G401.6 (cell line): ENCODE results near the gene TEN1.

Source experiments
- FAIRE-seq: peaks from 2 replicates; lab custom pipeline; 2012; peaks lifted over from hg19 to GRCh38; lab: Jason Lieb, UNC

The TEN1 gene

DNA sequence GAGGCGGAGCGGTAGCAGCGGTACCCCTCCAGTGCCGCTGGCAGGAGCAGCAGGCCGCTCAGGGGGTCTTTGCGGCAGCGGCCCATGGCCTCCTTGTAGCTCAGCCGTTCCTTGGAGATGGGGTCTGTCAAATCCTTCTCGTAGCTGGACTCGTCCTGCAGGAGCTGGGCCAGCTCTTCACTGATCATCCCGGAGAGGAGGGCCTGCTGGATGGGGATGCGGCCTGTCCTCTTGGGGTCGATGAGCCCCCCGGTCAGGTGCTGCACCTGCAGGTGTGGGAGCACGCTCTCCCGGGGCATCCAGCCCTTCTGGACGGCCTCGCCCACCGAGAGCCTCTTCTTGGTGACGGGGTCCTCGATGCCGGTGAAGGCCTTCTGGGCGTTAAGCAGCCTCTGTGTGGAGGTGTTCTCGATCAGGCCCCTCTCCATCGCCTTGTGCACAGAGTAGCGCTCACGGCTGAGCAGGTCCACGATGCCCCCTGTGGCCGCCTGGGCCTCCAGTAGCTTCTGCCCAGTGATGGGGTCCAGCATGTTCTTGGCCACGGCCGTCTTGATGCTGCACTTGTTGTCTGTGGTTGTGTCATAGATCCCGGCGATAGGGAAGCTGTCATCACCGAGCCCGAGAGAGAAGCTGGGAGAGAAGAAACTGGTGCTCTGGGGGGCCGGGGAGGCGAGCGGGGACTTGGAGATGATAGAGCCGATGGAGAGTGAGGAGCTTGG lies 28.2 kb downstream of the TEN1 start:
- no peak for FAIRE-seq

DNA sequence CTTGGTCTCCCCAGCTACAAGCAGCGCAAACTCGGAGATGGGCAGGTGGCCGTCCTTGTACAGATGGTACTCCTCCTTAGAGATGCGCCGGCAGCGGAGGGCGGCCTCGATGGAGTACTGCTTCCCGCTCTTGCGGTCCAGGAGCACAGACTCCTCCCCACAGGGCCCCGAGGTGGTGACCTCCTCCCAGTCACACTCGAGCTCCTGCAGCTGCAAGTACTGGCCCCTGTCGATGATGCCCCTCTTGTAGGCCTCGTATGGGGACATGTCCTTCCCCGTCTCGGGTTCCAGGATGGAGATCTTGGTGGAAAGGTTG lies 28.8 kb downstream of the TEN1 start:
- no peak for FAIRE-seq

DNA sequence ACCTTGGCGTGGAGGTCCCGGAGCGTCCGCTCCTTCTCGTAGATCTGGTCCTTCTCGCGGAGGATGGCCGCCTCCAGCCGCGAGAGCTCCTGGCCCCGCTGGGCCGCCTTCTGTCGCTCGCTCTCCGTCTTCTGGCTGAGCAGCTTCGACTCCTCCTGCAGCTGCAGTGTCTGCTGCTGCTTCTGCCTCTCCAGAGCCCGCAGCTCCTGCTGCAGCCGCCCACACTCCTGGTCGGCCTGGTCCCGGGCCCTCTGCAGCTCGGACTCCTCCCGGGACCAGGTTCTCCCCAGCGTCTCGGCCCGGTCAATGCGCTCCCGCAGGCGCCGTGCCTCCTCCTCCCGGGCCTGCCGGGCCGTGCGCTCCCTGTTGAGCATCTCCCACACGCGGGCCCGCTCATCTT lies 29.2 kb downstream of the TEN1 start:
- no peak for FAIRE-seq

DNA sequence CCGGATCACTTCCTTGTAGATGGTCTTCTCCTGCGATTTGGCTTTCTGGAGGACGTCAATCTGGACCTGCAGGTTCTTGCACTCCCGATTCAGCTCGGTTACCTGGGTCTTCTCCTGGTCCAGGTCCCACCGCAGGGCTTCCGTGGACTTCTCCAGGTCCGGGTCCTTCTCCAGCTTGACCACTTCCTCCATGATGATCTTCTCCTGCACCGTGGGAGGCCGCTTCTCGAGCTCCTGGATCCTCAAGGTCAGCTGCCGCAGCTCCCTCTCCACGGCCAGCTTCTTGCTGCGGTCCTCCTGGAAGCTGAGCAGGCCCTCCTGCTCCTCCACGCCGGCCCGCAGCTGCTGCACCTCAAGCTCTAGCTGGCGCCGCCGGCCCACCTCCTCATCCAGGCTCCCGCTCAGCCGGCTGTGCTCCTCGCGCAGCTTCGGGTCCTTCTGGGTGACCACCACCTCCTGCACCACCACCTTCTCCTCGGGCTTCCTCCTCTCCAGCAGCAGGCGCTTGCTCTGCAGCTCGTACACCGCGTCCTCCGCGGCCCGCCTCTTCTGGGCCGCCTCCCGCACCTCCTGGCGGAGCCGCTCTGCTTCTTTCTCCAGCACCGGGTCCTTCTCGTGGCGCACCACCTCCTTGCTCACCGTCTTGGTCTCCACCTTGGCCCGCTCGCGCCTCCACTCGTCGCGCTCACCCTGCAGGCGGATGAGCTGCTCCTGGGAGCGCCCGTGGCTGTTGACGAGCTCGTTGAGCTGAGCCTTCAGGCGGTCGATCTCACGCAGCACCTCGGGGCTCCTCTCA lies 29.8 kb downstream of the TEN1 start:
- no peak for FAIRE-seq

DNA sequence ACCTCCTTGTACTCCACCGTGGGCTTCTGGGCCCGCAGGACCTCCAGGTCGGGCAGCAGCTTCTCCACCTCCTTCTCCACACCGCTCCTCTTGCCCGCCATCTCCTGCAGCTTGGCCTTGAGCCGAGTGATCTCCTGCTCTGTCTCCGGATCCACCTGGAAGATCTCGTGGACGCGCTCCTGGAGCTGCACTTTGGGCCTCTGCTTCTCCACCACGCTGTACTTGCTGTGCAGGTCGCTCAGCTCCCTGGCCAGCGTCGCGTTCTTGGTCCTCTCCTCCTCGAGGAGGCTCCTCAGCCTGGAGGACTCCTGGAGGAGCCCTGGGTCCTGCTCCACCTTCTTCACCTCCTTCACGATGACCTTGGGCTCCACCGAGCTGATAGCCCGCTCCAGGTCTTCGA lies 30.4 kb downstream of the TEN1 start:
- no peak for FAIRE-seq

DNA sequence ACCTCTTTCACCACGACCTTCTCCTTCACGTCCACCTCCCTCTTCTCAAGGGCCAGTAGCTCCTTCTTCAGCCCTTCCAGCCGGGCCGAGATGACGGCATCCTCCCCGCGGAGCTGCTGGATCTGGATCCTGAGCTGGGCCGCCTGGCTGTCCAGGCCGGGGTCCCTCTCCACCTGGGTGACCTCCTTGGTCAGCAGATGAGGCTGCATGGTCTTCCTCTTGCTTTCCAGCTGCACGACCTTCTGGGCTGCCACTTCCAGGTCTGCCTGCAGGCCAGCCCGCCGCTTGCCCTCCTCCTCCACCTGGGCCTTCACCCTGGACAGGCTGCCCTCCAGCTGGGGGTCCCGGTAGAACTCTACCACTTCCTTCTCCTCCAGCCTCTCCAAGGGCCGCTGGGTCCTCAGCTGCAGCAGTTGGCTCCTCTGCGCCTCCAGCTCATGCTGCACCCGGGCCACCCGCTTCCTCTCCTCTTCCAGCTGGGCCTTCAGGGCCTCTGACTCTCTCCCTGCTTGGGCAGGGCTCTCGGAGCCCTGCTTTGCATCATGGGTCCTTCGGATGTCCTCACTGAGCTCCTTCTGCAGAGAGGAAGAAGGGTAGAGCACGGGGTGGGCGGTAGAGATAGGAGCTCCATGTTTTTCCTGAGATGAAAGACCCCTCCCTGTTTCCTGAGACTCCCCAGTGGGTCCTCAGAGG lies 31.1 kb downstream of the TEN1 start:
- no peak for FAIRE-seq

DNA sequence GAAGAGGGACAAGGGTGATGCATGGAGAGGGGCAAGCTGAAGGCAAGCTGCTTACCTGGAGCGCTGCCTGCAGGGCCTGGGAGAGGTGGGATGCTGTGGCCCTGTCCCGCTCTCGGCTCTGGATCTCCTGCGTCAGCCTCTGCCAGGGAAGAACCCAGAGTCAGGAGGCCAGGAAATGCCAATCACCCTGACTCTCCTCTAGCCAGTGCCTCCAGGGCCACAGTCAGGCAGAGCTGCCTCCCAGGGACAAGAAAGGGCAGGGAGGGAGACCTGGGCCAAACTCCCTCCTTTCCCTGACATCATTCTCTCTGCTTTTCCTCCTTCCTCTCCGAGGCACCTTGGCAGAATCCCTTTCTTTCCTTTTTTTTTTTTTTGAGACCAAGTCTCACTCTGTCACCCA lies 32.9 kb downstream of the TEN1 start:
- FAIRE-seq: no peak

DNA sequence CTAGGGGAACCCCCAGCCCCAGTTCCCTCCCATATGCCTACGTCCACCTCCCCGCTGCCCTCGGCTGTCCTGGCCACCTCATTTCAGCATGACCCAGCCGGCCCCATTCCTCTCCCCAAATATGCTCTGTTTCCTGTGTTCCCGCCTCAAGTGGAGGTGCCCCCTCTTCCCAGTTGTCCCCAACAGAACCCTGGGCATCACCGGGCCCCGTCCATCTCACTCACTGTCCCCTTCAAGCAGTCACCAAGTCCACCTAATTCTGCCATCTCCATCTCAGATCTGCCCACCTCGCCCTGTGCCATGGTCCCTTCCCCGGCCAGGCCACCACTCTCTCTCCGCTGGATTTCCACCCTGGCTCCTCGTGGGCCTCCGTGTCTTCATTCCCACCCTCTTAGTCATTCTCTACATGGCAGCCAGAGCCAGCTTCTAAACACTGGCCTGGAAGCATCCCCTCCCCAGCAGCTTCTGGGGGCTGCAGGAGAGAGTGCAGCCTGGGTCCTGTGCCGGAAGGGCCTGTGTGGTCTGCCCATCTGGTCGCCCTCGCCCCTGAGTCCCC lies 34.4 kb downstream of the TEN1 start:
- FAIRE-seq: no peak

DNA sequence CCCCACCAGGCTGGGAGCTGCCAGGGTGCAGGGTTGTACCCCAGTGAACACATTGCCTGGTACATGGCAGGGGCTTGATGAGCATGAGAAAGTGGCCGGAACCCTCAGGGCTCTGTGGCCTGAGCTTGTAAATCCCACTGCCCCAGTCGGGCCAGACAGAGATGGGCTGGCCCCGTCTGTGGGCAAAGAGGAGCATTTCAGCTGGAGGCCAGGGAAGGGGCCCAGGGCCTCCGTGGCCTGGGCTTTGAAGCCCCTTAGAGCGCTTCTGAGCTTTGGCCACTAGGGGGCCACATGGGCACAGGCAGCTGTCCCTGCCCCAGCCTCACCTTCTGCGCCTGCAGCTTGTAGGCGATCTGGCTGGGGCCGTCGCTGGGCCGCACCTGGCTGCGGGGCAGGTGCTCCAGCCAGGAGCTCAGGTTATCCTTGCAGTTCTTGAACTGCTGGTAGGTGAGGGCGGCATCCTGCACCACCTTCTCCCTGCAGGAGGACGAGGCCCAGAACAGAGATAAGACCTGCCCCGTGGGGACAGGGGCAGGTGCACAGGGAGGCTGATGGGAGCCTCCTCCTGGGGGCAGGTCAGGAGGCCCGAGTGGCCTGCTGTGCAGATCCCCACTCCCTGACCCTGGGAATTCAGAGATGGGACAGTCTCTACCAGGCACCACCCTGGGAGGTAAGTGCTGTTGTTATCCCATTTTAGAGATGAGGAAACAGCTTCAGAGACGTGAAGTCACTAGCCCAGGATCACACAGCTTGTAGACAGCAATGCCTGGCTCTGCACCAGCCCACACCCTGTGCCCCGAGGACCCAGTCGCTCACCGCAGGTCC lies 35.3 kb downstream of the TEN1 start:
- FAIRE-seq: no peak

DNA sequence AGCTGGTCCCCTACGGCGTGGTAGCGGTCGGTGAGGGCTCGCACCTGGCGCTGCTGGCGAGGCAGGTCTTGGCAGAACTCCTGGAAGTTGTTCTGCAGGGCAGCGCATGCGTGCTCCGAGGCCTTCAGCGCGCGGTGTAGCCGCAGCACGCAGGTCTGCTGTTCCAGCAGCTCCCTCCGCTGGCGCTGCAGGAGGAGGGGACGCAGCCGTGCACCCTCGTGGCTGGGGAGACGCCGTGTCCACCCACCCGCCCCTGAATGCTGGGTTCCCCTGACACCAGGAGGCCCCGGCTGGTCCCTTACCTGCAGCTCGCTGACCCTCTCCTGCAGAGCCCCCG lies 35.9 kb downstream of the TEN1 start:
- no peak for FAIRE-seq

DNA sequence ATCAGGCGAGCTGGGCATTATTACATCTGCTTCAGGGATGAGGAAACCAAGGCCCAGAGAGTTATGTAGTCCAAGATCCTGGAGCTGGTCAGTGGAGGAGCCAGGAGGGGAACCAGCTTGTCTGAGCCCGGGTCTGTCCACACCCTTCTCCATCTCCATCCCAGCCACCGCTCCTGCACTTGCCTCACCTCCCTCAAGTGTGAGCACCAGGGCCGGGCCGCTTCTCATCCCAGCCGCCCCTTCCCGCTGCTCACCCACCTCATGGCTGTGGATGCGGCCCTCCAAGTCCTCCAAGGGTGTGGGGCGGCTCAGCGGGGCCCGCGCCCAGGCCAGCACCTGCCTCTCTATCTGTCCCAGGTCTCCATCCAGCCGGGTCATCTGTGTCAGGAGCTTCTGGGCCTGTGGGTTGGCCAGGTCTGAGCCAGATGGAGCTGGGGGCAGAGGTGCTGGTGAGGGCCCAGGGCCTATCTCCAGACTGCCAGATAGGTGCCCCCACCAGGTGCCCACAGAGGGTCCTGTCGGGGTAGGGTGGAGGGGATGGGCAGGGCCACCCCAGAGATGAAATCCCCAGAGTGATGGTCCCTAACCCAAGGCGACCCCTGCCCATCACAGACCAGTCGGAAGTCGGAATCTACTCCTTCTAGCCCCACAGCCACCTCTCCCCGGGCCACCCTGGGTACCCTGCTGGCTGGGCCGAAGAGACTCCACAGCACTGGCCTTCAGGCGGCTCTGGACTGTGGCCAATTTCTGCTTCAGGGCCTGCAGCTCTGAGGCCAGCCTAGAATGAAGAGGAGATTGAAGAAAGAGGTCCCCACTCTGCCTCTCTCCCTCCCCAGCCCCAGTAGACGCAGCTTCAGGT lies 38.7 kb downstream of the TEN1 start:
- FAIRE-seq: no peak

DNA sequence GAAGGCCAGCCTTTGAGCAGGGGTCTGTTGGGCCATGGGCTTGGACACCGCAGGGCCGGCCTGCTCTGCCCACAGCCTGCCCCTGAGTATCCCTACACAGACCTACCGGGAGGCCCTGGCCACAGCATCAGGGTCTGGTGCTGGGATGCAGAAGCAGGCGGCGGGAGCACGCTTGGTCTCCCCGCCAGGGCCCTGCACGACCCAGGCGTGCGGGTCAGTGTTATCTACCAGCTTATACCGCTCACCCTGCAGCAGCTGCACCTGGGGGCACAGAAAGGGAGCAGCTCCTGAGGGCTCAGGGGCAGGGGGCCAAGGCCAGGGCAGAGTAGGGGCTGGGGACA lies 39.3 kb downstream of the TEN1 start:
- no peak for FAIRE-seq

DNA sequence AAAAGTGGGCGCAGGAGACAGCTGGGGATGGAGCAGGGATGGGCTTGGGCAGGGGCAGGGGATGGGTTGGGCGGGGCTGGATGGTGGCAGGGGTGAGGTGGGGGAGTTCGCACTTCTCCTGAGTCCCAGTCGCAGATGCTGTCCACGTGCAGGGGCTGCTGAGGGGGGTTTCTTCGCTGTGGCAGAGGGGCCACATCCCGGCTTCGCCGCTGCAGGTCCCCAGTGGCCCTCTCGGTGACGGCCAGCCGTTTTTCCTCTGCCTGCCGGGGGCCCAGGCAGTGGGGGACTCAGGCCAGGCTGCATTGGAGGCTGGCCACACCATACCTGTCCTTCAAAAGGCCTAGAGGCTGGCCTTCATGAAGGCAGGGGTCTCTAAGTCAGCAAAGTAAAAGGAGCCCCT lies 39.8 kb downstream of the TEN1 start:
- no peak for FAIRE-seq

DNA sequence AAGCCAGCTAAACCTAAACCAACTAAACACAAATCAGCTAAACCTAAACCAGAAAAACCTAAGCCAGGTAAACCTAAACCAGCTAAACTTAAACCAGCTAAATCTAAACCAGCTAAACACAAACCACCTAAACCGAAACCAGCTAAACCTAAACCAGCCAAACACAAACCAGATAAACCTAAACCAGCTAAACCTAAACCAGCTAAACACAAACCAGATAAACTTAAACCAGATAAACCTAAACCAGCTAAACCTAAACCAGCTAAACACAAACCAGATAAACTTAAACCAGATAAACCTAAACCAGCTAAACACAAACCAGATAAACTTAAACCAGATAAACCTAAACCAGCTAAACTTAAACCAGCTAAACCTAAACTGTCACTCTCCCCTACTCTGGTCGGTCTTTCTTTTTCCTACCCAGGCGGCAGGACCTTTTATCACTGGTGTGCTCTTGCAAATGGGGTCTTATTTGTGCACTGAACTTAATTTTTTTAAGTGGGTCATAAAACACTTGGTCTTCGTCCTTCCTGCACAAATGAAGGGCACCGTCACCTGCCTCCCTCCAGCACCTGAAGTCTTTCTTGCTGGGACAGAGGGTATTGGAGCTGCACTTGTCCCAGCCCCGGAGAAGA lies 40.9 kb downstream of the TEN1 start:
- peak; percentile 65 for FAIRE-seq

DNA sequence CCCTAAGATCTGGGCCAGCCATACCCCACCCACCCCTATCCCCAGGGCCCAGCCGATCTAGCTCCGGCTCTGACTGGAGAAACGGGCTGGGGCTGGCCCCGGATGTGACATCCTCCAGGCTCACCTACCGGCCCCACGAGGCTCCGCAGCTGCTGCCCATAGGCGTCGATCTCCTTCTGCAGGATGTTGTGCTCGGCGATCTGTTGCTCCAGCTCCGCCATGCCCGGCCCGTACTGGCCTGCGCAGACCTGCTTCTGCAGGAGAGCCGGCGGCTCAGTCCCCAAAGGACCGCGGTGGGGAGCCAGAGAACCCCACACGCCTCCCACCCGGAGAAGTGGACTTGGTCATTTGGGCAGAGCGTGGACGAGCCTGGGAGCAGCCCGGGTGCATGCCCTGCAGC lies 43.2 kb downstream of the TEN1 start:
- no peak for FAIRE-seq

DNA sequence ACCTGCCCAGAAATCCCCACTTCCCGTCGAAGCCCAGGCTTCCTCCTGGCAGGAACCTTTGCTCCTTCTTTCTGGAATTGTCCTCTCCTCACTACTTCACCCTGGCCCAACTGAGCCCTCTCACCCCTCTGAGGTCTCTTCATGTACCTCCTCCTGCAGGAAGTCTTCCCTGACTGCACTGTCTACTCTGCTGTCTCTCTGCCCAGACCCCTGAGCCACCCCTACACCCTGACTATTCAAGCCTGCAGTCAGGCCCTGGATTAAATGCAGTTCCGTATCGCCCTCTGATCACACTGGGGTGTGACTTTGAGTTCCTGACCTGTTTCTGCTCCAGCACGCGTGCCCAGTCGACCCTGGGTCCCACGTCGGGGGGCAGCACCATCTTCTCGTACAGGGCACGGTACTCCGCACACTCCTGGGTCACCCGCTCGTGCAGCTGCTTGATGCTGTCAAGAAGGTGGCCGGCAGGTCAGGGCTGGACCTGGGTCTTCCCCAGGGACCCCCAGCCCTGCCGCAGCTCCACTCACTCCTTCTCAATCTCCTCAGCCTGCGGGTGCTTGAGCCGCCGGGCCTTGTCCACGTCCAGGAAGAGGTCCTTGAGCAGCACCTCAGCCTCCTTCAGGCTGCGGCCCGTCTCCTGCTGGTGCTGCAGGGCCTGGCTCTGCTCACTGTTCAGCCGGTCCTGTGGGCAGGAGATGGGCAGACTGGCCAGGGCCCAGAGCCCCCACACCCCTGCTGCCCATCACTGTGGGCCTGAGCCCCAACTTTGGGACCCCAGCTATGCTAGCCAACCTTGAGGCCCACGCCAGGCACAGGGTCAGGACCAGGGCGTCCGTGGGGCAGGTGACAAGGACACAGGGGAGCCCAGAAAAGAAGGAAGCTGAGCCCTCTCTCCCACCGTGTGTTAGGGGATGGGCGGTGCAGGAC lies 44.2 kb downstream of the TEN1 start:
- FAIRE-seq: no peak

DNA sequence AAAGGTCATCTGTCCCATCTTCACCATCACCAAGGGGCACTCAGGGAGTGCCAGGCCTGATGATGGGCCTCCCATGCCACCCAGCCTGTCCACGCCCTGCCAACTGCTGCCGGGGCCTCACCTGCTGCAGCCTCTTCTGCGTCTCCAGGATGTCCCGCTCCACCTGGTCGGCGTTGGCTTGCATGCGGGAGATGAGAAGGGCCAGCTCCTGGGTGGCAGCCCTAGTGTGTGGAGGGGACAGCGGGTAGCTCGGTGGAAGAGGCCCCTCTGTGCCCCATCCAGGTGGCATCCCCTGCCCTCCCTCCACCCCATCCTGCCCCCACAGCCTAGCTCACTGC lies 44.8 kb downstream of the TEN1 start:
- FAIRE-seq: no peak

DNA sequence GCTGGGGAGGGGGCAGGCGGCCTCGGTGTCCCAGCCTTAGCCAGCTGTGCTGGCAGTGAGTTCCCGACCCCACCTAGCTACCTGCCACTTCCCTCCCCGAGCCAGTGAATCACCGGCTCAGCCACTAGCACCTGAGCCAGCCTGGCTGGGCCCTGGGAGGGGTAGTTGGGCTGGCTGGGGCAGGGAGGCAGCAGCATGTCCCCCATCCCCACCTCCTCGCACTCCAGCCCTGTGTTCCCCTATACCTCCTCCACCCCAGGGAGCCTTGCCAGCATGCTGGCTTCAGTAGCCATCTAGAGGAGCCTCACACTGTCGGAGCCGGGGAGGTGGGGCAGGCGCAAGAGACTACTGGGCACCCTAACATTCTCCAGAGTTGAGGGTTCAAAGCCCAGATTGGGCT lies 45.3 kb downstream of the TEN1 start:
- FAIRE-seq: no peak

DNA sequence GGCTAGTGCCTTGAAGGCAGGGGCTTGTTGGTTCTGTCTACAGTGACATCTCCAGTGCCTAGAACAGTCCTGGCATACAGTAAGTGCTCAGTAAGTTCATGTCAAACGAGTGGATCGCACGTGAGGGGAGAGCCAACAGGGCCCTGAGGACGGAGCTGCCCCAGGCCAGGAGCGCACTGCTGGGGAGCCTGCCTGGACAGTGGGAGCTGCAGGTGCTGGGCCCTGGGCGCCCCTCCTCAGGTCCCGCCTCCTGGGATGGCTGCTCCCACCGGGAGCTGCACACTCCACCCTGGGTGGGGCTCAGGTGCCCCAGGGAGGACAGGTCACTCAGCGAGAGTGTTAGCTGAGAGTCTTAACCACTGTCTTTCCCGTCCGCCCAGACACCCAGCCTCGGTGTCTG lies 46.3 kb downstream of the TEN1 start:
- FAIRE-seq: no peak

DNA sequence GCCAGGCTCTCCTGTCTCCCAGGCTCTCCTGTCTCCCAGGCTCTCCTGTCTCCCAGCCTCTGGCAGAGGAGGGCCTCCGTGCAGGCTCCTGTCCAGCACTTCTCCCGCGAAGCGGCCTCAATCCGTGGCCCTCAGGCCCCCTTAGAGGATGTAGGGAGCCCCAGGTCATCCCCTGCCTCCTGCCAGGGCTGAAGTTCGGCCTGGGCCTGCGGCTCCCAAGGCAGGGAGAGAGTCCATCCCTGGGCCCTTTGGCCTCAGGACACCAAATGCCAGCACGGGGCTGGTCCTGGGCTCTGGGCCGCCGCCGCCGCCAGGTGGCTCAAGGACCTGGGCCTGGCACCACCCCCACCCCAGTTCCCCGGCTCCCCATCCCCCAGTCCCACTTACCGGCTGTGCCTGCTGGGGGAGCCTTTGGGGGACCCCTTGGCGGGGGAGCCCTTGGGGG lies 47.7 kb downstream of the TEN1 start:
- no peak for FAIRE-seq
